ENCODE measurements around the gene SLC4A5.
"Not testable (repeated sequence)": the region's sequence is repeated elsewhere in the genome, so short reads cannot be mapped to it uniquely, and the experiment has no call there.

SLC4A5 gene

DNA sequence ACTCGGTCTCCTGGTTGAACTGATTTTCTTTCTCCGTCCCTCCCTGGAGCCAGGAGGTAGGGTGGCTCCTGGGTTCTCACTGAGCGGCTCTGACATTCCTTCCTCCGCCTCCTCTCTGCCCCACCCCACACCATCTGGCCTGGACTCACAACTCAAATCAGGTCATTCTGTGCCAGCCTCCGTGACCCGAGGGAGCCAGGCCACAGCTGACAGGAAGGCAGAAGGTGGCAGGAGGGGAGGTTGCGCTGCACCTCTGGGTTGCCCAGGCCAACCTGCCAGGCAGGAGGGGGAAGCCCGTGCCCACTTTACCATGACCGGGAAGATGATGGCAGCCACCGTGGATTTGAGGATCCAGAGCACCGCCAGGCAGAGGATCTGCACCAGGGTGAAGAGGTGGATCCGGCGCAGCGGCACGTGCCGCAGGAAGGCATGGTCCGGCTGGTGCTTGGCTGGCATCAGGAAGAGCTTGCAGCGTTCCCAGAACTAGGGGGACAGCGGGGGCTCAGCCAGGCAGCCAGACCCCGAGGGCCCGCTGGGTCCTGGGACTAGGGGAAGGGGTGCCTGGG lies 116.5 kb downstream of the SLC4A5 start:
- no peak for DNase-seq

DNA sequence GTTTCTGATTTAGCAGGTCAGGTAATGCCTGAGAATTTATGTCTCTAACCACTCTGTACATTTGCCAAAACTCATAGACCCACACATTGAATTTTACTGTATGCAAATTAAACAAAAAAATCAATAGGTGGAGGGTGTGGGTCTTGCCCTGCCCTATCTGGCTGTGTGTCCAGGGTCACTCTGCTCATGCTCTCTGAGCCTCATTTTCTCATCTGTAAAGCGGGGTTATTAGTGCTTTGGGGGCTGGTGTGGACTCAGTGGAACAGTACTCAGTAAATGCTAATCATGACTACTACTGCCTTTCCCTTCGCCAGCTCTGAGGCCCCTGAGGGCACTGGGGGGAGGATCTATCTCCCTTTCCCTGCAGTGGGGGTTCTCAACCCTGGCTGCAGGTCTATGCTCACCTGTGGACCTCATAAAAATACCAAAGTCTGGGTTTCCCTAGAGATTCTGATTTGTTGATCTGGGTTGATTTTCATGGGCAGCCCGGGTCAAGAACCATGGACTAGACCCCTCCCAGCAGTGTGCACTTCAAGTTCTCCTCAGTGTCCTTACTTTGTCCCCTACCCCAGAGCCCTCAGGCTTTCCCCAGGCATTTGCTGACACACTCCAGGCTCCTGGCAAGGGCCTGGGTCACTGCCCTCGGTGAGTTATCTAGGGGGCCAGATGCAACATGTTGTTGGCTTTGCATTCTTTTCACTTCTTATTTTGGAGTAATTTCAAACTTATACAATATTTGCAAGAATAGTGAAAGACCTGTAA lies 117.3 kb downstream of the SLC4A5 start:
- no peak for DNase-seq

DNA sequence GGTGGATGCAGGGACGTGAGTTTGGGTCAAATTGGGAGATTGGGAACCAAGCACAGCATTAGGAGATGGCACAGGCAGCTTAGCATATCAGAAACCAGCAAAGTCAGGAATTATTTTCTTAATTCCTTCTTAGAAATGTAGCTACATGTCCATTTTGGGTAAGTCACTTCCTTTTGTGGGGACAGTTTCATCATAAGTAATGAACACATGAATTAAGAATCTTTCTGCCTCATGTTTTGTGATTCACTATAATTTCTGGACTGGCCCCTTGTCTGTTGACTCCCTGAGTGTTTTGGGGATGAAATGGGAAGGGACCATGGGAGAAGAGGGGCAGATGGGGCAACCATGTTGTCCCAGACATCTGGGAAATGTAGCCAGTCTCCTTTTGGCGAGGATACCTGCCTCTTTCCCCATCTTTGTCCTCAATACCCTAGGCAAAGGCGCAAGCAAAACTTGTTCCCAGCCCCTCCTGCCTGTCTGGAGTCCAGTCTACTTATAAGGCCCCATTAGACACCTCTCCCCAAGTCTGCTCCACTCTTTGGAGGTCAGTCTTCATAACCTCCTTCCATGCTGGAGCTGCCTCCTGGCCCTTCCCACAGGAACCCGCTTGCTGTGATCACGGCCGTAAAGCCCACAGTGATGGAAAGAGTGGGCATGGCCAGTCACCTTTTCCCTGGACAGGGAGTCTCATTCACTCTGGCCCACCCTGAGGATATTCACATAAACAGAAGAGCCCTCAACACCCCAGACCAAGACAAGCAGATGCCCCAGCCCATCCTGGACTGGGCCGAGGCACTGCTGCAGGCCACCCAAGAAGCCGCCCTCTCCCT lies 119.1 kb downstream of the SLC4A5 start:
- DNase-seq, result peak in 1 of 2 donors; percentile 33

DNA sequence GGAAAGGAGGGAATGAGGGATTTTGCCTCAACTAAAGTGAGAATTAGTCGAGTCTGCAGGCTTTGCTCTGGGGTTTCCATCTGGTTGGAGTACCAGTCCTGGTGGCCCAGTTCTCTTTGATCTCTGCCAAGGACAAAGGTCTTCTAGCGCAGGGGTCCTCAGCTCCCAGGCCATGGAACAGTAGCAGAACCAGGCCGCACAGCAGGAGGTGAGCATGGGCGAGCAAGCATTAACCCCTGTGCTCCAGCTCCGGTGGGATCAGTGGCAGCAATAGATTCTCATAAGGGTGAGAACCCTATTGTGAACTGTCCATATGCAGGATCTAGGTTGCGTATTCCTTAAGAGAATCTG lies 120.9 kb downstream of the SLC4A5 start:
- no peak for DNase-seq

DNA sequence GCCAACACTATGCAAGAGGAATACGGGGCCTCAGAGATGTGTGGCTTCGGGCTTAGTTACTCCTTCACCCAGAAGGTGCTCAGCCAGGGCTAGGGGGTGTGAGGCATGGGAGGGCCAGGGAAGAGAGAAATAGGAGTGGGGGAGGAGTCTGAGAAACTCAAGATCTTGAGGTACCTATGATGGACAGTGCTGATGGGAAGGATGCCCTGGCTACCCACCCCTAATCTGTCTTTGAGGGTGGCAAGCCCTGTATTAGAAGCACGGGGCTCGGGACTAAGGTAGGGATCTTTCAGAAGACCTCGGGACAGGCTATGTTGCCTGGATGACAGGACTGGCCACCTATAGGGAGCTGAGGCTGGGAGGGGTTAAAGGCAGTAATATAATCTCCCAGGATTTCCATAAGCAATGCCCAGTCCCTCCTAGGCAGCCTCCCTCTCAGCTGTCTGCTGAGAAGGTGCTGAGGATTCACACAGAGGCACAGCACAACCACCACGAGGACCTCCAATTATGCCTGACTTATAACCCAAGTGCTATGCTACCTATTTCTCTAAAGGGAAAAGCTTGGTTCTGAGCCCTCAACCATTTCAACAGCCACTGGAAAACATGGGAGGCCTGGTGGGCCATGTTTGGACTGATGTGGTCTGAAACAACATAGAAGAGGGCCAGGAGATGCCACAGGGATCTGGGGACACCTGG lies 121.5 kb downstream of the SLC4A5 start:
- no peak for DNase-seq

DNA sequence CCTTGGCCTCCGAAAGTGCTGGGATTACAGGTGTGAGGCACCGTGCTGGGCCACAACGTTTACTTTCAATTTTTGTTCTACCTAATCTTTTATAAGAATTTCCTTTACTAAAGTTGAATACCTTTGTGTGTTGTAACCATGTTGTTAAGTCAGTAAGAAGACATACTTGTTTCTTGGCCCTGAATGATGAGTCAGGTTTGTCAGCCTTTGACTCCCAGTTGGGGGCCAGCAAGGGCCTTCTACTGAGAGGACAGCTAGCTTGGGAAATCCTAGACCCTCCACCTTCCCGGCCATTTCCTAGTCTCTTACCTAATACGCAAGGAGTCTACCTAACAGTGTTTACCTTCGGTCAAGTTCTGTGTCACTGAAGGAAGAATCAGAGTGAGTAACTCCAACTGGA lies 122.1 kb downstream of the SLC4A5 start:
- DNase-seq, result no peak

DNA sequence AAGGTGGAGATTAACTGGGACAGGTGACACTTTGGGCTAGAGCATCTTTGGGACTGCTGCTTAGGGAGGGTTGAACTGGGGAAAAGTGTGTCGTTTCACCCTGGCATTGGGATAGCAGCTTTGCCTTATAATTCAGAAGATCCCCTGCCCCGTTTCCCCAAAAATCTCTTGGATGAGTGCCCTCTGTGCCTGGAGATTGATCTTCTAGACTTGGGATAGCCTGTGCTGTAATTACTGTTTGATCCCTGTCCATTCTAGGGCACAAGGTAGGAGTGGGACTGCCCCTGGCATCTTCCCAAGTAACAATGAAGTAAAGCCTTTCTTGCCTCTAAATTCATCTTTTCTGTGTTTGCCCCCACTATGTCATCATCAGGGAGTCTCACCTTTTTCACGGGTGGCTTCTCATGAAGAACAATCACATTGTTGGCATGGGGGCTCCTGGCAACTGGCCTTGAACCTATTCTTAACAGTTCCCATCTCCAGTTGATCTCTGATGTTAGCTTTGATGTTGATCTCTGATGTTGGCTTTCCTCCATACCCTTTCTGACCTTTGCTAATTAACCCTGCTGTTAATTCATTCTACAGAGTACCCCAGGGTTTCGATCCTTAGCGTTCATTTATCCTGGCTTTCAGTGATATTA lies 123.2 kb downstream of the SLC4A5 start:
- no peak for DNase-seq

DNA sequence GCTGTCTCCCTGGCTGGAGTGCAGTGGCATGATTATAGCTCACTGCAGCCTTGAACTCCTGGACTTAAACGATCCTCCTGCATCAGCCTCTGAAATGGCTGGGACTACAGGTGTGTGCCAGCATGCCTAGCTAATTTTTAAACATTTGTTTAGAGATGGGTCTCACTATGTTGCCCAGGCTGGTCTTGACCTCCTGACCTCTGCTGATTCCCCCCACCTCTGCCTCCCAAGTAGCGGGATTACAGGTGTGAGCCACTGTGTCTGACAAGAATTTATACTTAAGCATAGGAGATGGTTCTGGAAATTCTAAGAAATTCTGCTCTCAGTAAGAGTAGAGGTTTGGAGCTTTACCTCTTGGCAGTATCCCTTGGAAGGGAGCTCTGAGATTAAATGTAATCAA lies 126.6 kb downstream of the SLC4A5 start:
- DNase-seq, result no peak

DNA sequence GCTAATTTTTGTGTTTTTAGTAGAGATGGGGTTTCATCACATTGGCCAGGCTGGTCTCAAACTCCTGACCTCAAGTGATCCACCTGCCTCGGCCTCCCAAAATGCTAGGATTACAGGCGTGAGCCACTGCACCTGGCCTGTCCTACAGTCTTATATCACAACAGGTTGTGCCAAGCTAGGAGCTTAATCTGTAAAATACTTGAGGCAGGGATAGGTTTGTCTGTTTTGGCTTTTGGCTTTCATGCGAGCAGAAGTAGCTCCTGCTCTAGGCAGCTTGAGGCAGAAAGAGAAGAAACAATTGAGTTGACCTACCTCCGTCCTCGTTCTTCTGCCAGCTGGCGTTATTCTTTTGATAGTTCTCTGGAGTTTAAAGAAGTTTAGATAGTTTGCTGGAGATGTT lies 127.4 kb downstream of the SLC4A5 start:
- not testable (repeated sequence) for DNase-seq

DNA sequence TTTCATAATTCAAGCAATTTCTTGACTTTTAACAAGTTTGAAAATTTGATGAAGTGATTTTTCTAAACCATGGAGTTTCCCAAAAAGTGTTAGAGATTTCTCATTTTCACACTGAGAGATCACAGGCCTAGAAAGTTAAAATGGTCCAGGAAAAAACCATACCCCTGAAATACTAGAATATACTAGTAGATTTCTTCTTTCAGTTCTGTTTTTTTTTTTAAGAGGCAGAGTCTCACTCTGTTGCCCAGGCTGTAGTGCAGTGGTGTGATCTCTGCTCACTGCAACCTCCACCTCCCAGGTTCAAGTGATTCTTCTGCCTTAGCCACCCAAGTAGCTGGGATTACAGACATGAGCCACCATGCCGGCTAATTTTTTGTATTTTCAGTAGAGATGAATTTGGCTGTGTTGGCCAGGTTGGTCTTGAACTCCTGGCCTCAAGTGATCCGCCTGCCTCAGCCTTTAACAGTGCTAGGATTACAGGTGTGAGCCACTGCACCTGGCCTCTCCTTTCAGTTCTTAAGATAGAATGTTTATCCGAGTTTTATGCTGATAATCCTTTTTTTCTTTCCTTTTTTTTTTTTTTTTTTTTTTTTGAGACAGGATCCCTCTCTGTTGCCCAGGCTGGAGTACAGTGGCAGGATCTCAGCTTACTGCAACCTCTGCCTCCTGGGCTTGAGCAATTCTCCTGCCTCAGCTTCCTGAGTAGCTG lies 130.4 kb downstream of the SLC4A5 start:
- no peak for DNase-seq

DNA sequence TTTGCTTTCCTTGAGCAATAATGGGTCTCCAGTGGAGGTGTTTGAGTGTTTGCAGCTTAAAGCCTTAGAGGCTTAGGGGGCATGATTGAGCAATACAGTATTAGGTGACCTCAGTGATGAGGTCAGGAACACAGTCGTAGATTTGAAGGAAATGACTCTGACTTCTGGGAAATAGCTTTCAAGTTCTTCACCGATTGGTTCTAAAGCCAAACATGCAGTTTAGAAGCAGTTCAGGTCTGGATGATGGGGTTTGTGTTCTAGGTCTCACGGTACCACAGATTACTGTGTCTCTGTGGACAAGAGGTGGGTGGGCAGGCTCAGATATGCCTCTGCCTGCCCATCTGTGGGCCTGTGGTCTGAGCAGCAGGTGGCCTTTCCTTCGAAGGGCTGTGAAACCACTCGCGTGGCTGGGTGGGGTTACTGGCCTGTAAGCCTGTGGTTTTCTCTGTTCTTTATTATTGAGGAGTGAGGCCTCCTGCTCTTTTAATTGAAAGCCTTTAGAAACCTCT lies 137.0 kb downstream of the SLC4A5 start:
- DNase-seq, result peak; percentile 52 to 72

DNA sequence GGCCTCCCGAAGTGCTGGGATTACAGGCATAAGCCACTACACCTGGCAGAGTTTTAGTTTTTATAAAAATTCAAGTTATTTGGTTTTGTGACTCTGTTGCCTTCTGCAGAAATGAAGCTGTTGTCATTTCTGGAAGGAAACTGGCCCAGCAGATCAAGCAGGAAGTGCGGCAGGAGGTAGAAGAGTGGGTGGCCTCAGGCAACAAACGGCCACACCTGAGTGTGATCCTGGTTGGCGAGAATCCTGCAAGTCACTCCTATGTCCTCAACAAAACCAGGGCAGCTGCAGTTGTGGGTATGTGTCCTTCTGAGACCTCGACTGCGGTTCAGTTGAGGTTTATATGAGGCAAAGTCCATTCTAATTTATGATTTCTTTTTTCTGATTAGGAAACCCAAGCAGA lies 137.6 kb downstream of the SLC4A5 start:
- DNase-seq, result no peak

DNA sequence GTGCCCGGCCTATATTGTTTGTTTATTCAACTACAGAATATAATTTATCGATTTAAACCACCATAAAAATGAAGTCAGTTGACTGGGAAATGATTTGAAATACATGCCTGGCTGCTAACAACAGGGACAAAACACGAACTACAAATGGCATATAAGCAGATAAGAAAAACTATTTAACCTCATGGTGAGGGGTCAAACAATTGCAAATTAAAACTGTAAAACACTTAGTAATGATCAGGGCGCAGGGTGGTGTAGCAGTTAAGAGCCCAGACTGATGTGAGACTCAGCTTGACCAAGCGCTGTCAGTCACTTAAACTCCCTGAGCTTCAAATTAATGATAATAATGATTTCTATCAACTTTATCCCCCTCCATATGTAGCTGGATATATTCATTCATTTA lies 138.1 kb downstream of the SLC4A5 start:
- DNase-seq, result no peak

DNA sequence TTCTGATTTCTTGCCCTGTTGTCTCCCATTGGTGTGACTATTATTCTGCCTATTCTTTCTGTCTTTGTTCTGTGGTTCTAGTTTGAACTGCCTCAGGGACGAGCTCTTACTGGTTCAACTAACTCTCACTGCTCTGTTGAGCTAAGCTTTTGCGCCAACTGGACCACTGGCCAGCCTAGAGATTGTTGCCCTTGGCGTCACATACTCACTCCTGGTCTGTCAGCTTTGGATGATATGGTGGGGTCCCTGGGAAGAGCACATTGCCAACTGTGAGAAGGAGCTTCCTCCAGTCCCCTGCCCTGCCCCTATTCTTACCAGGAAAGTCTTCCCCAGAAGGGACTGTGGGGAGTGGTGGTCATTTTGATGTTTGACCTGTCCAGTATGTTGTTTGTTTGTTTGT lies 138.8 kb downstream of the SLC4A5 start:
- no peak for DNase-seq

DNA sequence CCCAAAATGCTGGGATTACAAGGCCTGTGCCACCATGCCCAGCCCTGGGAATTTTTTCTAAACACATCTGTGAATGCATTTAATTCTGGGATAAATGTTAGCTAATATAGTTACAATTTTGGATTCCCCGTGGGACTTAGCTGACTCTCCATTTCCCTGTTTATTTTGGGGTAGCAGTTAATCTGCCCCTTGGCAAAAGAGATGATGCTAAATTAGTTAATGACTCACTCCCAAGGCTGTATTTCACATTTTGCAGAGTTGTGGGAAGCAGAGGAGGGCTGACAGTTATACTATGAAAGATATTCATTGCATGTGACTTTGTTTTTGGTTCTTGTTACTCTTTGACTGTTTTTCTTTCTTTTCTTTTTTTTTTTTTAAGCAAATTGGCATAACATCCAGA lies 141.6 kb downstream of the SLC4A5 start:
- DNase-seq, result peak; percentile 29 to 62

DNA sequence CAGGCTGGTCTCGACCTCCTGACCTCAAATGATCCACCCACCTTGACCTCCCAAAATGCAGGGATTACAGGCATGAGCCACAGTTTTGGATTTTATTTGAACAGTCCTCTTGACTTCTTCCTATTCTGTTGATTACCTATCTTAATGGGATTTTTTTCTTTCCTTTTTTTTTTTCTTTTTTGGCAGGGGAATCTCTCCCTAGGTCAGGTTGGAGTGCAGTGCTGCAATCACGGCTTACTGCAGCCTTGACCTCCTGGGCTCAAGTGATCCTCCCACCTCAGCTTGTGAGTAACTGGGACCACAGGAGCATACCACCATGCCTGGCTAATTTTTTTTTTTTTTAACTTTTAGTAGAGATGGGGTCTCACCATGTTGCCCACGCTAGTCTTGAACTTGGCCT lies 142.0 kb downstream of the SLC4A5 start:
- DNase-seq, result no peak

DNA sequence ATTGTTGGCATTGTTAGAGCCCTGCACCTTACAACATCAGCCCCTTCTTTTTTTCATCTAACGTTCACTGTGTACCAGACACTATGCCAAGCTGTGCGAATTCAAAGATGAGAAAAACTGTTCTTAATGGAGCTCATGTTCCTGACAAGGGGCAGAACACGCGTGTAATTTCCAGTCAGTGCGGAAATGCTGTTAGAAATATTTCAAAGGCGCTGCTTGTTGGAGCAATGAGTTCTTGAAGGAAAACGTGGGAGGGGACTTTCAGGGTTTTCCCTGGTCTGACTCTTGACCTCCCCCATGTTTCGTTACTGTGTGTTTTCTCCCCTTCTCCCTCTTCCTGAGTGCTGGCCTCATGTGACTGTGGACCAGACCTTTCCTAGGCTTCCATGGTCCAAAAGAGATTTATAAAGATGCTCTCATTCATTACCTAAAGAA lies 143.3 kb downstream of the SLC4A5 start:
- DNase-seq, result peak; percentile 85 to 92

DNA sequence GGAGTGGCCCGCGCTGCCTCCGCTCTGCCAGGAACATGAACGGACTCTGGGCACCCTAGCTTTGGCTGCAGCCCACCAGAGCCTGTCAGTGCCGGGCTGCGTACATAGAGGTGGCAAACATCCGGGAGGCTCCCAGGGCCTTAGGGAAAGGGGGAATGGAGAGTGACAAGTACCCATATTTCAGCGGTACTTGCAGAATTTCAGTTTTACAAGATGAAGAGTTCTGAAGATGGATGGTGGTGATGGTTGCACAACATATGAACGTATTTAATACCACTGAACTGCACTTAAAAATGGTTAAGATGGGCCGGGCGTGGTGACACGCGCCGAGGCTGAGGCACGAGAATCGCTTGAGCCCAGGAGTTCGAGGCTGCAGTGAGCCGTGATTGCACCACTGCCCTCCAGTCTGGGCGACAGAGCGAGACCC lies 143.9 kb downstream of the SLC4A5 start:
- DNase-seq, result no peak

DNA sequence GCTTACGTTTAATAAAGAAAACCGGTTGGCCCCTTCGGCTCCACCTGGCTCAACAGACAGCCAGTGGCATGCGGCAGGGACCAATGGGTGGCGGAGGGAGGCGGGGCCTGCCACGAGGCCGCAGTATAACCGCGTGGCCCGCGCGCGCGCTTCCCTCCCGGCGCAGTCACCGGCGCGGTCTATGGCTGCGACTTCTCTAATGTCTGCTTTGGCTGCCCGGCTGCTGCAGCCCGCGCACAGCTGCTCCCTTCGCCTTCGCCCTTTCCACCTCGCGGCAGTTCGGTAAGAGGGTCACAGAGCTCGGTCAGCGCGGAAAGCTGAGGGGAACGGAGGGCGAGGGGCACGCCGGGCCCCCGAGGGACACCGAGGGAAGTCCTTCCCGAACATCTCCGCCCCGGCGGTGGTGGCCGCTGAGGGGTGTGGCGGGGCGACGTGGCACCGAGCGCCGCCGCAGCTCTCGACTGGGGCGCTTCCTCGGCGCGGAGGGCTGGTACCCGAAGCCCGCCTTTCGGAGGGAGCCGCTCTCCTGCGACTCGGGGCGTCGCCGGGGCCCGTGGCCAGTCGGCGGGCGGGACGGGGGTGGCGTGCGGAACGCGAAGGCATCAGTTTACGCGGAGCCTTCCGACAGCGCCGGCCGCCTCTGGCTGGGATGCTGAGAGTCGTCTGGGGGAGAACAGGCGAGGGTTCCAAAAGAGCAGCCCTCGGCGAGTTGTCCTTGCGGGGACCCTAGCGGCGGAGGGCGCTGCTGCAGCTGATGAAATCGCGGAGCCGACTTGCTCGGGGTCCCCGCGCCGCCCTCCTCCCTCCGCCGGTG lies 144.5 kb downstream of the SLC4A5 start, which contains the start of gene MTHFD2:
TSS of gene MTHFD2 (plus strand) at position 155 of the 814 bp plus-strand sequence. CDS start at position 182, 27 bp downstream.
- DNase-seq, result peak; percentile 96 to 99

DNA sequence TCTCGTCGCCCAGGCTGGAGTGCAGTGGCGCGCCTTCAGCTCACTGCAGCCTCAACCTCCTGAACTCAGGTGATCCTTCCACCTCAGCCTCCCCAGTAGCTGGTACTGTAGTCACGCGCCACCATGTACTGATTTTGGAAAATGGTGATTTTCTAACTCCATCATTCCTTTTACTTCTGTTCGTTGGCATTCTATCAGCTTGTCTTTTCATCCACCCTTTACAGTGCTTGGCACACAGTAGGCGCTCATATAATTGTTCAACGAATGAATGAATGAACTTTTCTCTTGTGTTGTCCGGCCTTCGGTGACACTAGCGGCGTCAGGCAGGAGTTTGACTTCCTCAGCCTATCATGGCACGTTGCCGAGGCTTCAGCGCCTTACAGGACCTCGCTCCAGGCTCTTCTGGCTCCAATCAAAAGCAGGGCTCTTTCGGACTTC lies 145.2 kb downstream of the SLC4A5 start:
- no peak for DNase-seq

DNA sequence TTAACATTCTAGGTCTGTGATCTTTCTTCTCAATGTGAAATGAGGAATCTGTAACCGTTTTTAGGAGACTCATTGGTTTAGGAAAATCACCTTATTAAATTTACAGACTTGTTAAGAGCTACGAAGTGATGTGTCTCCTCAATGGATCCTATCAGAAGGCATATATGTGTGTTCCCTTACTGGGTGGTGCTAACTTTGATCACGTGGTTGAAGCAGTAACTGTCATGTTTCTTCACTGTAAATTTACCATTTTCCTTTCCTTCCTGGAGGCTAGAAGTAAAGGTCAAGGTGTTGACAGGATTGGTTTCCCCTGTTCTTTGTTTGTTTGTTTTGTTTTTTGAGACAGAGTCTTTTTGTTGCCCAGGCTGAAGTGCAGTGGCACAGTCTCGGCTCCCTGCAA lies 146.2 kb downstream of the SLC4A5 start:
- DNase-seq, result no peak

All from inflammatory macrophage treated with lipopolysaccharide for 1 hour (primary cell).